COLO668 (cell line): Measurements from ENCODE around the gene KPTN.
A peak's percentile ranks its signal among the peaks of the same experiment; 100 is the strongest.

ENCODE experiments used
- DNase-seq: peaks from one replicate; lab custom pipeline; 2025; ENCODE audit not compliant: unreplicated experiment; lab: John Stamatoyannopoulos, UW

Gene KPTN

GRCh38 chr19:47483800-47484690 lies at the start of gene KPTN:
TSS of gene KPTN (minus strand) at chr19:47484219. CDS start at chr19:47484160, 59 bp downstream.
- DNase-seq, result peak; percentile 92

DNA sequence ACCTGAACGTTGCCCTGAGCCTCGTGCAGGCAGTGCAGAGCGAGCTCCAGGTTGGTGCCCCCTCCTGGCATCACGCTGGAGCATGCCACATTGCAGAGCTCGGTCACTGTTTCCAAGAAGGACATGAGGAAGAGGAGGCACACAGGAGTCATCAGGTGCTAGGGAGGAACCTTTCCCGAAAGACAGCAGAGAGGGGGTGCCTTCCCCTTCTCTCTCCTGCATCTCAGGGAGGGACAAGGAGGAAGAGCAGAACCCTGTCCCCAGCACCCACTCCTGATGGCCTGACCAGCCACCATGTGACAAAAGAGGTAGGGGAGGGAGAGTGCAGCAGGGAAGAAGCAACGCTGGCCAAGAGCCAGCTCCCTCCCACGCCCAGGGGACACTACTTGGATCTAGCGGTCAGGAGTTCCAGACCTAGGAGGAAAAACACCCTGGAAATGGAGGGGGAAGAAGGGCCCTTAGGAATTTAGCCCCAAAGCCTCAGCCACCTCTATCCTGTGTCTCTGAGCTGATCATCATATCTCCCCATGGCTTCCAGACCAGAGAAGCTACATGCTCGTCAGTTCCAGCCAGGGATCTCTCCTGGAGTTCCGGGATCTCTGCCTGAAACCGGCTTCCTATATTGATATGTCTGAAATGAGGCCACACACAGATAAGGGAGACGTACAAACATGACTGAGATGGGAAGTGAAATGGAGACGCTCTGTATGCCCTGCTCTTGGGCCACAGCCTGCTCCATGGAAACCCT lies 47.8 kb upstream of the KPTN start:
- no peak for DNase-seq

DNA sequence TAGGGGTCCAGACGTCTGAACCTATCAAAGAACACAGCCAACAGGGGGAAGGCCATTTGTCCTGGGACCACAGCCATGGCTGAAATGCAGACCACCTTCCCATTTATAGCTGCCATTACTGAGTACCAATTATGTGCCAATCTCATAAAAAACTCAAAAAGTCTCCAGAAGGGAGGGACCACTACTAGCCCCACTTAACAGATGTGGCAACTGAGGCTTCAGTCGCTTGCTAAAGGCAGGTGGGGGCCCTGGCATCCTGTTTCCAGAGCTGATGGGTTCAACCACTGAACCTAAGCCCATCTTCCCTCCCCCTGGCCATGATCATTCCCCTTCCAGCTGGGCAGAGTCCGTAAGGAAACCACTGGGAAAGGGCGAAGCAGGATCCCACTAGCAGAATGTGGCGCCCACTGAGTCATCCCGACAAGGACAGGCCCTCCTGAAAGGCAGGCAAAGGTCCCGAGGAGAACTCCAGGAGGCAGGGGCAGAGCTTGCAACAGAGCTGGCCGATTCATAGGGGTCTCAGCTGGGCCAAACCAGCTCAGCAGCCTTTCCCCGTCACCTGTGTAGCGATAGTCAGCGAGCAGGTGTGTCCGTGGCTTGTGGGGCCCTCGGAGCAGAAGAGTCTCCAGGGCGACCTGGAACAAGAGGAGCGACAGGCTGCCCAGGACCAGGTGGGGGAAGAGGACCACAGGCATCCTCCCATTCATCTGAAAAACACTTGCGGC lies 45.2 kb upstream of the KPTN start:
- peak; percentile 17 for DNase-seq

GRCh38 chr19:47526798-47527197 lies 42.8 kb upstream of the KPTN start:
- DNase-seq, result no peak

GRCh38 chr19:47523473-47523872 lies 39.5 kb upstream of the KPTN start:
- DNase-seq, result peak; percentile 50

GRCh38 chr19:47521473-47522180 lies 37.6 kb upstream of the KPTN start:
- DNase-seq, result no peak

- no peak for DNase-seq
These were observed 36.8 kb upstream of the KPTN start for GRCh38 chr19:47520839-47521238.

GRCh38 chr19:47520343-47520806 lies 36.4 kb upstream of the KPTN start:
- no peak for DNase-seq

DNA sequence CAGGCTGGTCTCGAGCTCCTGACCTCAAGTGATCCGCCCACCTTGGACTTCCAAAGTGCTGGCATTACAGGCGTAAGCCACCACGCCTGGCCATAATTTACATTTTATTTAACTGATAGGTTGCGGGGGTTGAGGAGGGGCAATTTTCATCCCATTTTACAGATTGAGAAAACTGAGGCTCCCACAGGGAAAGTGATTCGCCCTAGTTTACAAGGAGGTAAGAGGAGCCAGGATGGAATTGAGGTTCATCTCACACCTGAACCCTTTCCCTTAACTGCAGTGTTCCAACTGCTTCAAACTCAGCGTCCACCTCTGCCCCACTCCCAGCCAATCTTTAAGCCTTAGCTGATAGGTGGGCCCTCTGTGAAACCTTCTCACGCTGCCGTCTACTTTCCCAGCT lies 34.8 kb upstream of the KPTN start:
- no peak for DNase-seq

DNA sequence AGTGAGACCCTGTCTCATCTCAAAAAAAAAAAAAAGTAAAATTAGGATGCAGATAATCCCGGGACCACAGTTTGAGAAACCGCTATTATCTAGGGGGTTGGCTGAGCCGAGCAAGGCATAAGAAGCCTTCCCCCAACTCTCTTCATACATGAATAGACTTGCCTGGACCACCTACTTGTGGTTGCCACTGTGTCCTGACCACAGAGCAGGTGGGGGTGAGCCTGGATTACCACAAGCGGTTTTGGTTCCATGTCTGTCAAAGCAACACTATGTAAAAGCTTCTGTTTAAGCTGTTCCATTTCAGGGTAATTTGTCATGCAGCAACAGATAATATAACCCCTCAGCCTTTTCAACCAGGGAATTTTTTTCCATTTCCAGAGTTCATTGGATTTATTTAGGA lies 34.1 kb upstream of the KPTN start:
- no peak for DNase-seq

GRCh38 chr19:47514869-47515588 lies 31.0 kb upstream of the KPTN start, which contains the start of gene NAPA:
TSS of gene NAPA (minus strand) at chr19:47515063. CDS start at chr19:47514940, 123 bp downstream.
- peak; percentile 100 for DNase-seq

GRCh38 chr19:47514151-47514868 lies 30.3 kb upstream of the KPTN start:
- peak; percentile 32 for DNase-seq

- DNase-seq, result no peak
These were observed 28.9 kb upstream of the KPTN start for GRCh38 chr19:47512948-47513319.

DNA sequence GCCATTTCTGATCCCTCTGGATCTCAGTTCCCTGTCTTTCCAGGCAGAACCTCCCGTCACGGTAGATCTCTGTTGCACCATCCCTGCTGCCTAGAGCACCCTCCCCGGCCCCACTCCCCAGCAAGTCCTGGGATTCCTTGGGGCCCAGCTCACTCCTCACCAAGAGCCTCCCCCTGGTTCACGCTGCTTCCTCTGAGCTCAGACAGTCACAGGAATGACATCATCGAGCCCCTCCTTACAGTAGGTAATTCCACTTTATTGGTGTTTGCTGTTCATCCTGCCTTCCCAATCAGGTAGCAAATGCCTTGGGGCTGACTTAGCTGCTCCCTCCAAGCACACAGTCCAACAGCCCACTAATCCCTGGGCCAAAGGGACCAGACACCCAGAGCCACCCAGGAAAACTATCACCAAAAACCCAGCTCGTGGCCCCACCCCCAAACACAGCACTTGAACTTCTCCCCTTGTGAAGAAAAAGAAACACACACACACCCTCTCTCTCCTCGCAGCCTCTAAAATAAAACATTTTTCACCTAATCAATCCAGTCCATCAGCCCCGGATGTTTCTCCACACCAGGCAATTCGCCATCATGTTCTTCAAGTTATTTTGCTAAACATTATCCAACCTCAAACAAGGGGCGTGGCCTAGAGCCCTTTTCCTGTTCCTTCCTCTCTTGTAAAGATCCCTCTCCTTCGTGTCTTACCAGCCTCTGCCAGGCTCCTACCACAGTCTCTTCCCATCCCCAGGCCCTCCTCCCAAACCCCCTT lies 28.3 kb upstream of the KPTN start:
- peak; percentile 26 for DNase-seq

DNA sequence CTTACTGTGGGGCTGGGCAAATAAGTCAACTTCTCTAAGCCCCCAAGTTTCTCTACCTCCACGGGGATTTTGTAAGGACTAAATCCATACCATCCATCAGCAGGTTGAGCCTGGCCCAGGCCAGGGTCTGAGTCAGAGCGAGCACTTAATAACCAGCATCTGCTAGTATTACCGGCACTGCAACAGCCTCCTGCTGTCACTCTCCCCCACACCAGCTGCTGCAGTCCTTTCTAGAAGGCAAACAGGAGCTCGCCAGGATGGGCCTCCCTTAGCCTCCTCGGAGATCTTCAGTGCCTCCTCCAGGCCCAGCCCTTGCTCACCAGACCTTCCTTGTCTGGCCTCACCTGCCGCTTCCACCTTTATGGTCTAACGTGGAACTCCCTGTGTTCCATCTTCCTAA lies 27.7 kb upstream of the KPTN start:
- no peak for DNase-seq

GRCh38 chr19:47511128-47511517 lies 27.1 kb upstream of the KPTN start:
- no peak for DNase-seq

- DNase-seq, result no peak
These were observed 26.6 kb upstream of the KPTN start for GRCh38 chr19:47510516-47511127.

DNA sequence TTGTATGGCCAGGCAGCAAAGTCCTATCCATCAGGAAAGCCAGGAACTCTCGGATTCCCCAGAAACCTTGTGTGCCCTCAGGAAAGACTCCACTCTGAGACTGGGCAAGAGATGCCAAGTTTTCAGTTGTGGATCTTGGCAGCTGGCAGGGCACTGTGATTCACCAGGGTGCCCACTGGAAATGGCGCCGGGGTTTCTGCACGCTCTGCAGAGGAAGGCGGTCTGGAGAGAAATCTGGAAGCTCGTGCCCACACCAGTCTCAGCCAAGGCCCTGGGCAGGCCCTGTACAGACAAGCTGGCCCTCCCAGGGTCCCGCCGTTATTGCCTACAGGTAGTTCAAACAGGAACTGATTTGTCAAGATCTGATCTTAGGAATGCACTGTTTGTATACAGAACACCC lies 26.0 kb upstream of the KPTN start:
- DNase-seq, result no peak
